ENCODE results near the gene RPS6KA6.

GRCh38 chrX:84186603-84187532 lies 1.1 kb downstream of the RPS6KA6 start:
- TF ChIP-seq, protein P1, sequence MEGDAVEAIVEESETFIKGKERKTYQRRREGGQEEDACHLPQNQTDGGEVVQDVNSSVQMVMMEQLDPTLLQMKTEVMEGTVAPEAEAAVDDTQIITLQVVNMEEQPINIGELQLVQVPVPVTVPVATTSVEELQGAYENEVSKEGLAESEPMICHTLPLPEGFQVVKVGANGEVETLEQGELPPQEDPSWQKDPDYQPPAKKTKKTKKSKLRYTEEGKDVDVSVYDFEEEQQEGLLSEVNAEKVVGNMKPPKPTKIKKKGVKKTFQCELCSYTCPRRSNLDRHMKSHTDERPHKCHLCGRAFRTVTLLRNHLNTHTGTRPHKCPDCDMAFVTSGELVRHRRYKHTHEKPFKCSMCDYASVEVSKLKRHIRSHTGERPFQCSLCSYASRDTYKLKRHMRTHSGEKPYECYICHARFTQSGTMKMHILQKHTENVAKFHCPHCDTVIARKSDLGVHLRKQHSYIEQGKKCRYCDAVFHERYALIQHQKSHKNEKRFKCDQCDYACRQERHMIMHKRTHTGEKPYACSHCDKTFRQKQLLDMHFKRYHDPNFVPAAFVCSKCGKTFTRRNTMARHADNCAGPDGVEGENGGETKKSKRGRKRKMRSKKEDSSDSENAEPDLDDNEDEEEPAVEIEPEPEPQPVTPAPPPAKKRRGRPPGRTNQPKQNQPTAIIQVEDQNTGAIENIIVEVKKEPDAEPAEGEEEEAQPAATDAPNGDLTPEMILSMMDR (conservative IDR thresholded peaks at IDR 0.05 in 1 of 2, IDR thresholded peaks at IDR 0.05 in 1 of 2; ENCODE audit: extremely low read depth in 1 of 2, insufficient read depth in 1 of 2, low read depth in 1 of 2, low read length in 2 of 2) = peak in 1 of 2 donors; percentile 25
- TF ChIP-seq EZH2 (IDR thresholded peaks at IDR 0.05; ENCODE audit: borderline replicate concordance, low read length) = no peak

All from mammary epithelial cell (primary cell).